MM.1S (cell line): ENCODE results near the gene CERS2.

Experiments
- EZH2 ChIP-seq: fragments of 300-600 bp; sonication (generic); optimal IDR thresholded peaks from 2 replicates; pipeline ENCODE3; 2017; ENCODE audit warnings: low read depth, mild to moderate bottlenecking, antibody characterized with exemption, low read length, mixed read lengths
- EZH2phosphoT487 ChIP-seq: fragments of 300-600 bp; sonication (generic); IDR thresholded peaks from 2 replicates; pipeline ENCODE4 v1.6.1; 2018; ENCODE audit warnings: antibody characterized with exemption, low read length
- TF ChIP-seq, protein P1 (sequence below): fragments of 300-600 bp; sonication (generic); IDR thresholded peaks from 2 replicates; pipeline ENCODE4 v1.5.1; 2016; ENCODE audit warnings: antibody characterized with exemption, low read length, mixed read lengths

- TF ChIP-seq, protein P1, sequence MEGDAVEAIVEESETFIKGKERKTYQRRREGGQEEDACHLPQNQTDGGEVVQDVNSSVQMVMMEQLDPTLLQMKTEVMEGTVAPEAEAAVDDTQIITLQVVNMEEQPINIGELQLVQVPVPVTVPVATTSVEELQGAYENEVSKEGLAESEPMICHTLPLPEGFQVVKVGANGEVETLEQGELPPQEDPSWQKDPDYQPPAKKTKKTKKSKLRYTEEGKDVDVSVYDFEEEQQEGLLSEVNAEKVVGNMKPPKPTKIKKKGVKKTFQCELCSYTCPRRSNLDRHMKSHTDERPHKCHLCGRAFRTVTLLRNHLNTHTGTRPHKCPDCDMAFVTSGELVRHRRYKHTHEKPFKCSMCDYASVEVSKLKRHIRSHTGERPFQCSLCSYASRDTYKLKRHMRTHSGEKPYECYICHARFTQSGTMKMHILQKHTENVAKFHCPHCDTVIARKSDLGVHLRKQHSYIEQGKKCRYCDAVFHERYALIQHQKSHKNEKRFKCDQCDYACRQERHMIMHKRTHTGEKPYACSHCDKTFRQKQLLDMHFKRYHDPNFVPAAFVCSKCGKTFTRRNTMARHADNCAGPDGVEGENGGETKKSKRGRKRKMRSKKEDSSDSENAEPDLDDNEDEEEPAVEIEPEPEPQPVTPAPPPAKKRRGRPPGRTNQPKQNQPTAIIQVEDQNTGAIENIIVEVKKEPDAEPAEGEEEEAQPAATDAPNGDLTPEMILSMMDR = no peak
- no peak for TF ChIP-seq EZH2phosphoT487
- no peak for TF ChIP-seq EZH2
Measured at GRCh38 chr1:150994248-150994647, 19.6 kb upstream of the CERS2 start.
